NCI-H226 (cell line): Measurements from ENCODE around the gene SKAP1.
"Not testable (repeated sequence)": the region's sequence is repeated elsewhere in the genome, so short reads cannot be mapped to it uniquely, and the experiment has no call there.

Experiments
- DNase-seq: peaks from one replicate; pipeline ENCODE4 v3.0.0-alpha.2; 2015

SKAP1 gene

GRCh38 chr17:48276776-48277175, 153.2 kb downstream of the SKAP1 start:
- no peak for DNase-seq

GRCh38 chr17:48270899-48271298, 159.1 kb downstream of the SKAP1 start:
- DNase-seq, result no peak

- no peak for DNase-seq
These were observed 160.8 kb downstream of the SKAP1 start for GRCh38 chr17:48269209-48269608.

GRCh38 chr17:48263731-48264035, 166.3 kb downstream of the SKAP1 start:
- DNase-seq, result no peak

- DNase-seq, result no peak
These were observed 166.9 kb downstream of the SKAP1 start for GRCh38 chr17:48262982-48263730.

- DNase-seq, result peak; percentile 36
These were observed 168.6 kb downstream of the SKAP1 start for GRCh38 chr17:48261297-48261880.

- peak; percentile 46 for DNase-seq
These were observed 170.2 kb downstream of the SKAP1 start for GRCh38 chr17:48259694-48260291.

- DNase-seq, result no peak
These were observed 171.7 kb downstream of the SKAP1 start for GRCh38 chr17:48258331-48258730.

- DNase-seq, result no peak
These were observed 174.3 kb downstream of the SKAP1 start for GRCh38 chr17:48255759-48256158.

GRCh38 chr17:48254896-48255295, 175.1 kb downstream of the SKAP1 start:
- DNase-seq, result peak; percentile 24

- DNase-seq, result no peak
These were observed 176.0 kb downstream of the SKAP1 start for GRCh38 chr17:48253975-48254374.

GRCh38 chr17:48251950-48252349, 178.1 kb downstream of the SKAP1 start:
- no peak for DNase-seq

- DNase-seq, result no peak
These were observed 179.1 kb downstream of the SKAP1 start for GRCh38 chr17:48250949-48251348.

GRCh38 chr17:48250059-48250458, 180.0 kb downstream of the SKAP1 start:
- DNase-seq, result not testable (repeated sequence)

- no peak for DNase-seq
These were observed 182.4 kb downstream of the SKAP1 start for GRCh38 chr17:48247603-48248002.

- no peak for DNase-seq
These were observed 183.0 kb downstream of the SKAP1 start for GRCh38 chr17:48247038-48247437.

- peak; percentile 66 for DNase-seq
These were observed 183.4 kb downstream of the SKAP1 start for GRCh38 chr17:48246612-48247011.

GRCh38 chr17:48245465-48246033, 184.5 kb downstream of the SKAP1 start:
- not testable (repeated sequence) for DNase-seq

- peak; percentile 43 for DNase-seq
These were observed 185.2 kb downstream of the SKAP1 start for GRCh38 chr17:48244814-48245213.

GRCh38 chr17:48244121-48244711, 185.8 kb downstream of the SKAP1 start:
- DNase-seq, result peak; percentile 63

GRCh38 chr17:48241770-48242497, 188.1 kb downstream of the SKAP1 start:
- DNase-seq, result peak; percentile 36

- DNase-seq, result peak; percentile 87
These were observed 188.9 kb downstream of the SKAP1 start for GRCh38 chr17:48241131-48241591.
